Measurements from ENCODE around the gene KIAA1191.

Gene KIAA1191

DNA sequence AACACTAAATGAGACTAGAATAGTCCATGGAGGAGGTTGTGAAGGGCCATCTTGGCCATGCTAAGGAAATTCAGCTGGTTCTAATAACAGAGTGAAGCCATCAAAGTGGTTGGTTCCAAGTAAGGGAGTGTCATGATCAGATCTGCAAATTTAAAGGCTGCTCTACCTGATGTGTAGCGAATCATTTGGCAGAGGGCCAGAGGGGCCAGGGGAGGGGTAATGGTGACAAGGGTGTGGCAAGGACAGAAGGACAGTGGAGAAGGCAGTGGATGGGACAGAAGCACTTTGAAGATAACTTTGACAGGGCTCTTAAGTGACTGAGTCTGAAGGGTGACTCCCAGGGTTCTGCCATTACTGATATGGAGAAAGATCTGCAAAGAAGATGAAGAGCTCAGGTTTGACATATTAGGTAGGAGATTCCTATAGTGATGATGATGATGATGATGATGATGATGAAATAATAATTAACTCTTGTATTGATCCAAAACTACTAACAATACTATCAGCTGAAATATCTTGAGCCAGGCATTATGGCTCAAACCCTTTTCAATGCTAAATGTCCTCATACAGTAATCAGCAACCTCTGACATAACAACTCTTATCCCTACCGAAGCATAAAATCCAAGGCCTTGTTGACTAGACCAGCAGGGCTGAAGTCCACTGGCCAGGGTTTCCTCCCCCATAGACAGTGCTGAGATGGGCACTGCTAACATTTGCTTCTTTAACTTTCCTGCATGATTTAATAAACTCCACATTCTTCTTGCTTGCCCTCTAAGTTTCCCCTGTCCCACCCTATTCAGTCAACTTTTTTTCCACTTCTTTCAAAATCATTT, 20.0 kb downstream of the KIAA1191 start:
- no peak for DNase-seq (ENCODE audit: low read depth)
- H3K4me3 ChIP-seq (replicated peaks; ENCODE audit: low read depth, low read length): no peak overlapping the region
- TF ChIP-seq CTCF (IDR thresholded peaks at IDR 0.05; ENCODE audit: low read length, missing control alignments): no peak

DNA sequence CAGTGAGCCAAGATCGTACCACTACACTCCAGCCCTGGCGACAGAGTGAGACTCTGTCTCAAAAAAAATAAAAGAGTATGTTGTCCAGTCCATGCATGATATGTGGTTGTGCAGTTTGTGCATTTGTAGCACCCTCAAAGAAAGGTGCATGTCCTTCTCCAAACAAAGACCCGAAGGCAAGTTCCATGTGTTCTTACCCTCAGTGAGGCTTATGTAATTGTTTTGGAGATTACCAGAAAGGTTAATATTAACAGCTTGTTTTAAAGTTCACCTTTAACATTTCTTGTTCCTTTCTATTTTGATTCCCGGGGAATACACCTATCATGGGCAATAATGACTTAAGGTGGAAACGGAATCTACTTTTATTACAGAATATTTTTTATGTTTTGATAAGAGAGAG, 22.3 kb downstream of the KIAA1191 start:
- DNase-seq (ENCODE audit: low read depth): no peak
- no peak for TF ChIP-seq CTCF (IDR thresholded peaks at IDR 0.05; ENCODE audit: low read length, missing control alignments)
- H3K4me3 ChIP-seq (replicated peaks; ENCODE audit: low read depth, low read length): no peak overlapping the region

DNA sequence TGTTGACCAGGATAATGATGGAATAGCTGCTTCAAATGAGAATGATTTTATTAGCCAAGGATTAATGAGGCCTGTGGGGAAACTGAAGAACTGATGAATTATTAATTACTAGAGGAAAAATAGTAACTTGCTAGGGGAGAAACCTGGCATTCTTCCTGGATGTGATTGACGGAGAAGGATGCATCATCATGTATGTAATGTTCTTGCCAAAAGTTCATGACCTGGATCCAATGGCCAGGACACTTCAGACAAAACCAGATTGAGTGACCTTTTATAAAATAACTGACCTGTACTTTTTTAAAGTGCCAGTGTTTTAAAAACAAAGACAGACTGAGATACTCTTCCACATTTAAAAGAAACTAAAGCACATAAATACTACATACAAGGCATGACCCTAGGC, 23.7 kb downstream of the KIAA1191 start:
- no peak for TF ChIP-seq CTCF (IDR thresholded peaks at IDR 0.05; ENCODE audit: low read length, missing control alignments)
- DNase-seq (ENCODE audit: low read depth): no peak

GRCh38 chr5:176334031-176334770, 27.4 kb downstream of the KIAA1191 start:
- no peak for TF ChIP-seq CTCF (IDR thresholded peaks at IDR 0.05; ENCODE audit: low read length, missing control alignments)
- no peak for DNase-seq (ENCODE audit: low read depth)
- H3K4me3 ChIP-seq (replicated peaks; ENCODE audit: low read depth, low read length): no peak overlapping the region

More for the DNA sequence above, 23.7 kb downstream of the KIAA1191 start:
- no peak overlapping the region for H3K4me3 ChIP-seq (replicated peaks; ENCODE audit: low read depth, low read length)

DNA sequence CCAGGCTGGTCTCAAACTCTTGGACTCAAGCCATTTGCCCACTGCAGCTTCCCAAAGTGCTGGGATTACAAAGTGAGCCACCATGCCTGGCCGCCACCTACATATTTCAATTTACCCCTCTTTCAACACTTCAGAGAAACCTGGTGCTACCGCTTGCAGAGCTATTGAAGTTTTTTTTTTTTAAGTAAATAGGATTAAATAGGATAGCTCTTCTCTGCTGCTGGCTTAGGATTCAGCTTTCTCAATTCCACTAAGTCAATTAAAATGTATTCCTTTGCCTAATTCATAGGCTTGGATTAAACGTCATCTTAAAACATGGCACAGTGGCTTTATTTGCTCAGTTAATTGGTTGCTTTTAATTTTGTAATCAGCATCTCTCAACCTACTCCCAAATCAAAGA, 41.0 kb downstream of the KIAA1191 start:
- no peak for DNase-seq (ENCODE audit: low read depth)
- no peak overlapping the region for H3K4me3 ChIP-seq (replicated peaks; ENCODE audit: low read depth, low read length)
- TF ChIP-seq CTCF (IDR thresholded peaks at IDR 0.05; ENCODE audit: low read length, missing control alignments): no peak

GRCh38 chr5:176319827-176320554, 41.6 kb downstream of the KIAA1191 start:
- TF ChIP-seq CTCF (IDR thresholded peaks at IDR 0.05; ENCODE audit: low read length, missing control alignments): peak; percentile 17
- no peak overlapping the region for H3K4me3 ChIP-seq (replicated peaks; ENCODE audit: low read depth, low read length)
- peak; percentile 21 for DNase-seq (ENCODE audit: low read depth)

Measured in fibroblast of pulmonary artery (primary cell).